Peyer's patch (tissue), 4 donors: ENCODE results near the gene LRFN4.

ENCODE experiments used
- CTCF ChIP-seq, 6 experiments: fragments of 450-650 bp in 4 of 6; fragments of 200-600 bp in 2 of 6; sonication (generic) in 1 of 6; IDR thresholded peaks; one replicate each; pipeline ENCODE4 v1.5.1; 2017 to 2019; ENCODE audit warnings: antibody characterized with exemption in 6 of 6, mild to moderate bottlenecking in 3 of 6, moderate library complexity in 1 of 6
- POLR2A ChIP-seq, 2 donors: fragments of 450-650 bp; IDR thresholded peaks; one replicate each; pipeline ENCODE4 v1.5.1; 2017; ENCODE audit warnings: antibody characterized with exemption in 2 of 2, mild to moderate bottlenecking in 2 of 2, moderate library complexity in 2 of 2

GRCh38 chr11:66884443-66884842 is 27.6 kb downstream of the LRFN4 start:
- TF ChIP-seq CTCF (IDR thresholded peaks at IDR 0.05) (no peak), POLR2A (IDR thresholded peaks at IDR 0.05) (no peak)
